Measurements from ENCODE around the gene VWA5A.
"Not testable (repeated sequence)": the region's sequence is repeated elsewhere in the genome, so short reads cannot be mapped to it uniquely, and the experiment has no call there.

The VWA5A gene

DNA sequence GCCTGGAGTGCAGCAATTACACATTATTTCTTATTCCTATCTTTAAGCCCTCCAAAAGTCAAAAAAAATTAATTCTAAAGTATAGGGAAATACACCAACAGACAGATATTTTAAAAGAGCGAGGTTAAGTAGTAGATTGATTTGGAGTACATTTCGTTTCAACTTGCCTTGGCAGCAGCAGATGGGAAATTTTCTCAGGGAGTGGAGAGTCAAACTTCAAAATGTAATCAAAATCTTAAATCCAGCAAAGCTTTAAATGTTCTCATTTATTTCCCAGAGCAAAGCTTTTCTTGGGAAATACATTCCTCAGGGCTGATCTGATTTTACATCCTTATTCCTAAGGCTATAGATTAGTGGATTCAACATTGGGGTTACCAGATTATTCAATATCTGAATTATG, 21.9 kb upstream of the VWA5A start:
- in situ Hi-C loops (cut with HindIII; ENCODE audit: low sequenced_read_pairs): no loop called here

DNA sequence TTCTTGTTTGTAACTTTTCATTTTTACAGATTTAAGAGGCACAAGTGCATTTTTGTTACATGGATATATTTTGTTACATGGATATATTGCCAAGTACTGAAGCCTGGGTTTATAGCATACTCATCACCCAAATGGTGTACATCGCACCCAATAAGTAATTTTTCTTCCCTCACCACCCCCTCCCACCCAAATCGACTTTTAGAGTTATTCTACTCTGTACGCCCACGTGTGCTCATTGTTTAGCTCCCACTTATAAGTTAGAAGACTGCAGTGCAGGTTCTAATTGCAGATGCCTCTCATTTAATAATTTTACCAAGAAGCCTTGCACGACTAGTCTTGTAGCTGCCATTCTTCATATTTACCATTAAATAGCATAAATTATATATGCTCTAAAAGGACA, 20.5 kb upstream of the VWA5A start:
- in situ Hi-C loops (cut with HindIII; ENCODE audit: low sequenced_read_pairs): no loop called here

DNA sequence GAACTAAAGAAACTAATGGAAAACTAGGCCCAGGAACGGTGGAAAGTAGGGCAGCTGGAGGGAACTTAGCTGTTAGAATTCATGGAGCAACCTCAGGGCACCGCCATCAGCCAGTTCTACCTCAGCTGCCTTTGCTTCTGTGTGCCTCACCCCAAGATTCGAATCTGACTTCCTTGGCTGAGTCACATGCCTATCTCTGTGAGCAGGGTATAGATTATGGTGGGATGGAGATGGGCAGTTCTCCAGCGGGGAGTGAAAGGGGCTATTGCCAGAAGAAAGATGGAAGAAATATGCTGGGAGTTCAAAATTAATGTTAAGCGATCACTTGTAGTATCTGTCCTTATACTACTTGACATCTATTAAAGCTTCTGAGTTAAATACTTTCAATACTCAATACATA, 18.9 kb upstream of the VWA5A start:
- in situ Hi-C loops (cut with HindIII; ENCODE audit: low sequenced_read_pairs): no loop called here

DNA sequence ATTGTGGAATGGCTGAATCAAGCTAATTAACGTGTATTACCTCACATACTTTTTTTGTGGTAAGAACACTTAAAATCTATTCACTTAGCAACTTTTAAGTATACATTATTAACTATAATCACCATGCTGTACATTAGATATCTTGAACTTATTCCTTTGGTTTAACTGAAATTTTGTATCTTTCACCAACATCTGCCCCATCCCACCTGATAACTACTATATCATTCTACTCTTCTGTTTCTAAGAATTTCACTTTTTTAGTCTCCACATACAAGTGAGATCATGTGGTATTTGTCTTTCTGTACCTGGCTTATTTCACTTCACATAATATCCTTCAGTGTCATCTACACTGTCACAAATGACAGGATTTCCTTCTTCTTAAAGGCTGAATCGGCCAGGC, 17.1 kb upstream of the VWA5A start:
- in situ Hi-C loops (cut with HindIII; ENCODE audit: low sequenced_read_pairs): no loop called here

DNA sequence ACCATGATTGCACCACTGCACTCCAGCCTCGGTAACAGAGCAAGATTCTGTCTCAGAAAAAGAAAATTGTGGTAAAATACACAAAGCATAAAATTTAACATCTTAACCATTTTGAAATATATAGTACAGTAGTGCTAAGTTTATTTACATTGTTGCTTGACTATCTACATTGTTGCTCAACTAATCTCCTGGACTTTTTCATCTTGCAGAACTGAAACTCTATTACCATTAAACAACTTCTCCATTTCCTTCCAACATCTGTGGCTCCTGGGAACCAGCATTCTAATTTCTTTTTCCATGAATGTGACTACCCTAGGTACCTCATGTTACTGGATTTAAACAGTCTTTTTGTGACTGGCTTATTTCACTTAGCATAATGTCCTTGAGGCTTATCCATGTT, 13.5 kb upstream of the VWA5A start:
- in situ Hi-C loops (cut with HindIII; ENCODE audit: low sequenced_read_pairs): no loop called here

DNA sequence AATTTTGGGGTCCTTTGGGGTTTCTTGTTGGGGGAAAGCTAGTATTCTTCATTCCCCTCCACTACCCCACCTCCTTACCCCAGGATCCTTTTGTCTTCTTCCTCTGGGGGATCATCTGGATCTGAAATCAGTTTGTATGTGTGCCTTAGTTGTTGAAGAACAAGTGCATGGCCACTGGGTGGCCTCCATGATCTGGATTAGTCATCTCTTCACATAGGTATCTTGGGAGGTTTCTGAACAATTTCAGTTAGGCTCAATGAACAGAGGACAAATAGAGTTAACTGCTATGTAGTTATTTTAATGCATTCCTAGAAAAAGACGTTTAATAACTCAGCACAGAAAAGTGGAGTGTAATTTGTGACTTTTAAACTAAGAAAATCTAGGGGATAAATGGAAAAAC, 7.1 kb upstream of the VWA5A start:
- in situ Hi-C loops (cut with HindIII; ENCODE audit: low sequenced_read_pairs): no loop called here

DNA sequence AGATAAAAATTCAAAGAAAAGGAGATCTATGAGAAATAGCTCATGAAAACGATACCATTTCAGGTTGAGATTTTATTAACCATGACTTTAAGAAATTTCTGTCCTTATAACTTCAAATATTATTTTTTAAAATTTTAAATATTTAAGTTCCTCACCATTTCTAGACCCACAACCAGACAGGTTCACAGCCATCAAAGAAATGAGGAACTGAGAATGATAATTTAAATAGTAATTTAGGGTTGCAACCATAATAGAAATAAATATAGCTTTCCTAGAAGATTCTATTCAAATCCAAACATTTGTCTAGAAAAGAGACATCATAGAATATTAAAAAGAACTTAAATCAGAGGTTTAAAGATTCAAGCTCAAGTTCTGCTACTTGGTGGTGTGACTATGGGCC, 5.9 kb upstream of the VWA5A start:
- in situ Hi-C loops (cut with HindIII; ENCODE audit: low sequenced_read_pairs): no loop called here

DNA sequence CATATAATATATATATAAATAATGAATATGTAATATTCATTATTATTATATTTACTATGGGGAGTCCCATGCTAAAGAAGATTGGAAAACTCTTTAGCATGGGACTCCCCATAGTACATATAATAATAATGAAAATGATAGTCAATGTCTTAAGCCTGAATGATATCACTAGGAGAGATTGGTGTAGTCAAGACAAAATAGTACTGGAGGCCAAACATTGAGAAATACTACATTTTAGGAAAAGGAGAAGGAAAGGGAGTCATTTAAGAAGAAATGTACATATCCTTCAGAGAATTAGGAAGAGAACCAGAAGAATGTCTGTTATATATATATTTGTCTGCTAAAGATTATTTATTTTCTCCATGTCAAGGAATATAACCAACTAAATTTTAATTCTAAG, 5.0 kb upstream of the VWA5A start:
- in situ Hi-C loops (cut with HindIII; ENCODE audit: low sequenced_read_pairs): no loop called here

DNA sequence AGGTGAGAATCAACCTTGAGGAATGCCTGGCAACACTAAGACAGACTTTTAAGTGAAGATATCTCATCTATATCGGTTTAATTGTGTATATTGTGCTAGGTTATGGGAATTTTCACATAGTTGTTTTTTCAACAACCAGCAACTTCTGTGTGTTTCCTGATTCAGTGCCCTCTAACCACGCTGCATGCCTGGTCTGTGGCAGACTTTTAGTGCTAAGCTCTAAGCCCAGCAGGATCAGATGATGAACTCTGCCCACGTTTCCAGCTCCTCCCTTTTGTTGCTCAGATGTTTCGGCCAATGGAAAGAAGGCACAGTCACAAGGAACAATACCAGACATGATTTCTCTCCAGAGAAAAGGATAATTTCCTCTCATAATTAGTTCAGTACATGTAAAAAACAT, 1.4 kb upstream of the VWA5A start:
- in situ Hi-C loops (cut with HindIII; ENCODE audit: low sequenced_read_pairs): no loop called here

DNA sequence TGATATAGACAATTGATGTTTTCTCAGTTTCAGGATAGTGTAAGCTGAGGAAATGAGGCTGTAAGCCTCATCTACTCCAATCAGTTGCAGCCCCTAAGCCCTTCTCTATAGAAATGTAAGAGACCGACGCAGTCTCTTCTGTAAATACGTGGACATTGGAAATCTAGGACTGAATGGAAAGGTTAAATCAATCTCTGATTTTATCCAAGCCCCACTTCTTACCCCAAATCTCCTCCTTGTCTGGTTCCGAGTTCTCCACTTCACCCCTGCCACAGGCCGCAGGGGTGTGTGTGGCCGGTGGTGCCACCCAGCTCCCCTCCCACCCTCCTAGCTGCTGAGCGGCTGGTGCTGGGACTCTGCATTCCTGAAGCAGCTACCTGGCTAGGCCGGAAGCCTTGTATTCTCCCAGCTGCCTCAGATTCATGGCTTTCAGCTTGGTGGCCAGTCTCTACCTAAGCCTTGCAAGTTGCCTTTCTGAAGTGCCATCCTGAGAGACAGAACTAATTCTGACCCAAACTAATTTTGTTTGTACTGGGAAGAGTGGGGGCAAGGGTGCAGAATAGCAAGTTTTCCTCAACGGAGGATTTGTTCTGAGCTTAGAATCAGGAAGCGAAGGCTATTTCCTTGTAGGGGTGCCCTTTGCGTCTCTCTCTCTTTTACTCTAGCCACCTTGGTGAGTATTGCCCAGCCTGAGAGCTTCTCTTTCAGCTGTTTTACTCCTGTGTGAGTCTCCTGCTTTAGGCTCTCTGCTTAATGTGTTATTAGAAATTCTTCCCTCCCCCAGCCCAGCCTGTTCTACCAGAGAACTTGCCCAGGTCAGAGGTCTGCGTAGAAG, 749 bp downstream of the VWA5A start:
- in situ Hi-C loops (cut with HindIII; ENCODE audit: low sequenced_read_pairs): no loop called here

DNA sequence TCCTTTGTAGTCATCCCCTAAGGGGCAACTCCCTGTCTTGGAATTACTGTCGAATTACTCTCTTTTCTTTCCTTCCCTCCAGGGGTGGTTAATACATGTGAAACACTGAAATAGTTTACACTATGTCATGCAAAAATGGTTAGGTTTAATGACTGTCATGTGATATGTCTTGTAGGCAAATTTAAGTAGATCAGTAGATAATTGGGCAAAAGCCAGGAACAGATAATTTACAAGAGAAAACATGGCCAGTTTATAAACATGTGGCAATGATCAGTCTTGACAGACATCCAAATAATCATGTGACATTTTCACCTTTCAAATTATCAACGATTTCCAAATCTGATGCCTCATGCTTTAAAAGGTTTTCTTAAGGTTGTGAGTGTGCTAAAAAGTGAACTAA, 3.9 kb downstream of the VWA5A start:
- in situ Hi-C loops (cut with HindIII; ENCODE audit: low sequenced_read_pairs): no loop called here

DNA sequence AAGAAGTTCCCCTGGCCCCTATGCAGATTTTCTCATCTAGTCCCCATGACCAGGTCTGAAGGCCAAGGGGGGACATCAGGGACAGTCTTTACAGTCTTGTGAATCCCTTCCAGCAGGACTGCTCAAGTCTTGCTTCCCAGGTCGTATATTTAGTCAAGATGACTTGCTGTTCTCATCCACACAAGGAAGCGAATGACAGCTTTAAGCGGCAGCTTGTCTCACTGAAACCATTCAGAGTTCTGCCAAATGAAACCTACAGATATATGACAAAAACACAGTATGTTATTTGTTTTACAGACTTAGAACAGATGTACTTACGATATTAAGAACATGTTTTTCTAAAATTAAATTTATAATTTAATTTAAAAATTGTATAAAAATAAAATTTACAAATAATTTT, 5.6 kb downstream of the VWA5A start:
- in situ Hi-C loops (cut with HindIII; ENCODE audit: low sequenced_read_pairs): no loop called here

DNA sequence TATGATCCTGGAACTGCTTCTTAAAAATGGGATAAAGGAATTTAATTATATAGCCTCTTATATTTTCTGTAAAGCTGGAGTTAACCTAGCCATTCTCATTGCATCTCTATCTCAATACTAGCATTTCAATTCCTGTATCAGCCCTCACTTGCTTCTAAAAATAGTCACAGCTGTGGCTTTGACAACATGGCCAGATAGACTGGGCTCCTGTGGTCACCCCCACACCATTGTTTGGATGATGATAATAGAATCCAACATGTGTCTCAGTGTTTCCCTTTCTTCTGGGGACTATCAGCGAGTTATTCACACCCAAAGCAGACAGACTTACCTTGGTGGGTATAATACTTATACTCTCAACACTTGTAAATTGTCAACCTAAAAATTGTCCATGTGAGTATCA, 6.9 kb downstream of the VWA5A start:
- in situ Hi-C loops (cut with HindIII; ENCODE audit: low sequenced_read_pairs): no loop called here

DNA sequence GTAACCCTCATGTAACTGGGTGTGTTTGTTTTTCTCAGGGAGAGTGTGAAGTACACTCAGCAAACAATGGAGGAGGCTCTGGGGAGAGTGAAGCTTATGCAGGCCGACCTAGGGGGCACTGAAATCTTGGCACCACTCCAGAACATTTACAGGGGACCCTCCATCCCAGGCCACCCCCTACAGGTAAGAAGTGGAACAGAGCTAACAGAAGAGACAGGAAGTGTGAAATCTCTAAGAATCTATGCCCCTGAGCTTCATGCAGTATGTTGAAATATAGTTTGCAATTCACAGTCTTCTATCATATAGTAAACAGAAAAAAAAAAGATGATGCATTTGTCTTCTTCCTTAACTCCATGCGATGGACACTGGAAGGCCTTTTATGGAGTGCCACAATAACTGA, 8.4 kb downstream of the VWA5A start:
- in situ Hi-C loops (cut with HindIII; ENCODE audit: low sequenced_read_pairs): no loop called here

DNA sequence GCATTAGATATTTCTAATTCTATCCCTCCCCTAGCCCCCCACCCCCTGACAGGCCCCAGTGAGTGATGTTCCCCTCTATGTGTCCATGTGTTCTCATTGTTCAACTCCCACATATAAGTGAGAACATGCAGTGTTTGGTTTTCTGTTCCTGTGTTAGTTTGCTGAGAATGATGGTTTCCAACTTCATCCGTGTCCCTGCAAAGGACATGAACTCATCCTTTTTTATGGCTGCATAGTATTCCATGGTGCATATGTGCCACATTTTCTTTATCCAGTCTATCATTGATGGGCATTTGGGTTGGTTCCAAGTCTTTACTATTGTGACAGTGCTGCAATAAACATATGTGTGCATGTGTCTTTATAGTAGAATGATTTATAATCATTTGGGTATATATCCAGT, 11.9 kb downstream of the VWA5A start:
- in situ Hi-C loops (cut with HindIII; ENCODE audit: low sequenced_read_pairs): not testable (repeated sequence)

DNA sequence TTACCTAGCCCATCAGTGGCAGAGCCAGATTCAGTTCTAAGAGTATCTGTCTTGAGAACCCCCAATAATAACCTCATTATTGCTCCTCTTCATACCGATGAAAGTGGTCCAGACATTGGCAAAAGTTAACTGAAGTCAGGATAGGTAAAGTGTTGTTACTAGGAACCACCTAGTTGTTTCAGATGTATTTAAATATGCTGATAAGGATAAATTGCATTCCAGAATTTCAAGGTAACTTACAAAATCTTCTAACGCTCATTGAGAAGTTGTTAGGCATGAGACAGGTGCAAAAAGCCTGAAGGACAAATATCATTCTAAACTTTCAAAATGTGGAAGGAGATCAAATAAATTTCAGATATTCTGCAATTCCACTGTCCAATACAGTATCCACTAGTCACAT, 27.8 kb downstream of the VWA5A start:
- in situ Hi-C loops (cut with HindIII; ENCODE audit: low sequenced_read_pairs): no loop called here

DNA sequence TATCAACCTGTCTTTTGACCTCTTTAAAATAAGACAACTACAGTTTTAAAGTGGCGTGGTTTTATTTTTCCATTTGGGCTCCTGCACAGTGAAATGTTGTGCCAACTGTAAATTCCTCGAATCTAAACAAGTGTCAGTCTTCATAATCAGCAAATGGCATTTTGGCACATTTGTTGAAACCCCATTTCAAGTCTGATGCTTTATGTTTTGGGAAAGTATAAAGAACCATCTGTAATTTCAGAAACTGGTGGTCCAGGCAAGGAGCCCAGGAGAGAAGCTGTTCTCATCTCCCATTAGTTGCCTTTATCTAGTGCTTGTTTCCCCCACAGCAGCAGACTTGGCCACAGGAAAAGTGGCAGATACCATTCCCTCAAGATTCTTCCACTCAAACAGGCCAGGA, 32.7 kb downstream of the VWA5A start:
- in situ Hi-C loops (cut with HindIII; ENCODE audit: low sequenced_read_pairs): no loop called here

DNA sequence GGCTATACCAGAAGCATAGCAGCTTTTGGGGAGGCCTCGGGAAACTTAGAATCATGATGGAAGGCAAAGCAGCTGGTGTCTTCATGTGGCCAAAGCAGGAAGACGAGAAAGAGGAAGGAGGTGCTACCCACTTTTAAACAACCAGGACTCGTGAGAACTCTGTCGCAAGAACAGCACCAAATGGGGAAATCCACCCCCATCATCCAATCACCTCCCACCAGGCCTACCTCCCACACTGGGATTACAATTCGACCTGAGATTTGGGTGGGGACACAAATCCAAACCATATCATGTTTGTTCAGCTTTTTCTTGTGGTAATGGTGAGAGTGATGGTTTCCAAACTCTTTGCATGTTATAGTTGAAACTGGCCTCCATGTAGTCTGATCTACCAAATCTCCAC, 35.4 kb downstream of the VWA5A start:
- in situ Hi-C loops (cut with HindIII; ENCODE audit: low sequenced_read_pairs): no loop called here

DNA sequence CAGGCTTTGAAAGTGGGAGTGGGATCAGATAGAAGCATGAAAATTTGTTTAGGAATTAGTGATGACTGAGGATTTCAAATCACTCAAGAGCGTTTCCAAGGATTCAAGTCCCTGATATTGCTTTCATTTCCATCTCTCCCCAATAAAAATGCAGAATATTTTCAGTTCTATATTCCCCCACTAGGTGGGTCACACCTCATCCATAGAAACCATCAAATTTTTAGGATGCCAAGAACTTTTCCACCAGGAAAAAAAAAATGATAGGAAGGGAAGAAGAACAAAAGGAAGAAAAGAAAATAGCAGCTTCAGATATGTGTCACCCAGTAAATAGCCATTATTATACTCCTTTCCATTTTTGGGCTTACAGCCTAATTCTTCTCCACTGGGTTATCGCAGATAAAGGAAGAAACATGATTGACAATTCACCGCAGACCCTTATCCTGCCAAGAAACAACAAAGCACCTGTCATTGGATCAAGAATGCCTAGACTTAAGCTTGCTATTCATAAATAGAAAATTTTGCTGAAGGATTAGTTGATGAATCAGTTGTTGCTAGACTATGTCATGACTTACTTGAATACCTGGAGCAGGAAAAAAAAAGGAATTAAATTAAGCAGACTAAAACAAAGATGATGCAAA, 37.6 kb downstream of the VWA5A start:
- in situ Hi-C loops (cut with HindIII; ENCODE audit: low sequenced_read_pairs): no loop called here

DNA sequence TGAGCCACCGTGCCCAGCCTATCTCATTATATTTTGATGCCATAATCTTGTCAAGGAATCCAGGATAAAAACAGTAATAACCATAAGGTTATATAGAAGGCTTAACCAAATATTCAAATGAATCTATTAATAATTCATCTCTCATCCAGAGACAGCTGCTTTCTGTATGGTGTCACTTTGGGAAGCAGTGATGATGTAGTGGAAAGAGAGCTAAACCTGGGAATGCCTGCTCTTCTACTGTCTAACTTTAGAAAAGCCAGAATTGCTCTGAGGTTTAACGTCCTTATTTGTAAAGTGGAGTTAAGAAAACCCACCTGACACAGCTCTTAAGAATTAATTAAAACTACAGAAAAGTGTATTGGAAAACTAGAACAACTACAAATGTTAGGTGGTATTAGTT, 38.6 kb downstream of the VWA5A start:
- in situ Hi-C loops (cut with HindIII; ENCODE audit: low sequenced_read_pairs): no loop called here

DNA sequence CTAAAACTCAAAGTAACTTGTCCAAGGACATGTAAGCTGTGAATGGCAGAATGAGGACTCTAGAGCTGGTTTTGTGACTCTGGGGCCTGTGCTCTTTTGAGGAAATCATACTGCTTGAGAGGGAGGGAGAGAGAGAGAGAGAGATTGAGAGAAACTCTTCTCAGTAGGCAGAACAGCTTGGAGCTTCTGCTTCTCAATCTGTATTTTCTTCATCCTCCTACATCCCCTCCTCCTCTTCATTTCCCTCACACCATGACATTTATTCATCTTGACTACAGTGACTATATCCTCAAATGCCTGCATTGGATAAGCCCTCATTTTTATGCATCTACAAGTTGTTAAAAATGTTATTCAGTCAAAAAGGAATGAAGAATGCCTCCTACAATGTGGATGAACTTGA, 44.2 kb downstream of the VWA5A start:
- in situ Hi-C loops (cut with HindIII; ENCODE audit: low sequenced_read_pairs): no loop called here

DNA sequence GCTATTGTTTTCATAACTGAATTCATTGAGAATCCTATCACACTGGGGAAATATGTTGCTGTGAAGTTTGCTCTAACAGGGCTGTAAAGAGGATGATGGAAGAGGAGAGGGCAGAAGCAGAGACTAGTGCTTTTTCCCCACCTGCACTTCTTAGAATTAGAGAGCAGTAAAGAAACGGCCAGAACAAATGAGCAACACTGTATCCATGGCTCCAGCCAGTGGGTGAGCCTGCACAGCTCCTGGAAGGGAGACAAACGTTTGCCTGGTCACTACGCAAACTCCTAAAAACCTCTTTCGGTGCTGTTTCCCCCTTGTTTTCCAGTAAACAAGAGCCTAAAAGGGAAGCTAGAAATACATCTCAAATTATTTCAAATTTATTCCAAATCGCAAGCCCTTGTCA, 45.7 kb downstream of the VWA5A start:
- in situ Hi-C loops (cut with HindIII; ENCODE audit: low sequenced_read_pairs): no loop called here

DNA sequence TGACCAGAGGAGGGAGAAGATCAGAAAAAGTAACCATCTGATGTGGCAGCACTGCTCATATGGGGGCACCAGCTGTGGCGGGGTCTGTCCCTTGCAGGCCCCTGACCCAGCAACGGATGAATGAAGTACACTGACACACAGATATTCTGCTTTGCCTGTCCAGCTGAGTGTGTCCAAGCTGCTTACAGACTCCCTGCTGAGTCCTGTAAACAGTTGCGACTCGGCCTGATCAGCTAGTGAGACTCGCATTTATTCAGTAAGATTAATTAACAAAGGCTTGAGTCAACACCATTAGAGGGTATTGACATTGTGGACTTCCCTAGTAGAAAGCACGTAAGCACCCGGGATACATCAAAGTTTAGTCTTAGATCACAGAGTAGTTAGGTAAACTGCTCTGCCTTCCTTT, 52.6 kb downstream of the VWA5A start:
- in situ Hi-C loops (cut with HindIII; ENCODE audit: low sequenced_read_pairs): no loop called here
